ENCODE data around the gene UGT2B11.
"Not testable (repeated sequence)": the region's sequence is repeated elsewhere in the genome, so short reads cannot be mapped to it uniquely, and the experiment has no call there.

The UGT2B11 gene

DNA sequence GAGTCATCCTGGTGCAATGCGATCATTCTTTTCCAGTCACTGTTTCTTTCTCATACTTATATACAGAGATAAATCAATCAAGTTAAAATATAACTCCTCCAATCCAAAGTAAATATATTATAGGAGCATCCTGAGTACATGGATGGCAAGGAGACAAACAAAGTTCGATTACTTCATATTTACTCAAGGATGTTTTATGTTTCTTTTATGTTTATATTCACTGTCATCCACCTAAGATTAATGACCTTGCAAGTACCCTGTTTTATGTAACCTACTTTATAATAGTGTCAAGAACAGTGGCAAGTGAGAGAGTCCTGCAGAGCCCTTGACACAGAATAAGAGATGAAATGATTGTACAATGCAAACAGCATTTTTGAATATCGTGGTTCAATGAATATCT, at the start of gene UGT2B11:
UGT2B11 (minus strand) TSS at position 33 of the 400 bp plus-strand sequence; CDS start at position 7, 26 bp downstream.
- DNase-seq (ENCODE audit: low spot score), result no peak

DNA sequence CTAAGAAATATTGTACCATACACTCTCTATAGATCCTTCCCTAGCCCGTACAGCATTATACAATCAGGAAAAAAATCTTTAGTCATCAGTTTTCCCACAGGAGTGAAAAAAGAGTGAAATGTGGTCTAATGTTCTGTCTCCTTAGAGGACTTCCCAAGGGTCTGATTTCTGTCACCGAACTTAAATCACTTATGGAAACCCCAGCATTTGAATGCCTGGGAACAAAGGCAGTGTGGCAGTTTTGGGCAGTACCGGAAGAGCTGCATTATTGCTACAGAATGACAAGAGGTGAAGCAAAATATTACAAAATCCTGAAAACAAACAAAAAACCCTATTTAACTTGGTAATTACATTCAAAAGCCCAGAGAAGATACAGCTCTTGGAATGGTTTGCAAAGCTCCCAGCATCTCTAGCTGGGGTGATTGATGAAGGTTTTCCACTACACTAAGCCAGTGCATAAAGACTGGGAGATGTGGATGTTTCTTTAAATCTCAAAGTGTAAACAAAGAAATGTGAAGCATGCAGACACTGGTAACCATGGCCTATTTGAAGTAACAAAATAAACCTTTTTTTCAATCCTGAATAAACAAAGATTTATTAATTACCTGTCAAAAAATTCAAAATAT, 38.7 kb upstream of the UGT2B11 start:
- not testable (repeated sequence) for DNase-seq (ENCODE audit: low spot score)

GRCh38 chr4:69250884-69251283, 36.3 kb upstream of the UGT2B11 start:
- not testable (repeated sequence) for DNase-seq (ENCODE audit: low spot score)

GRCh38 chr4:69242562-69243240, 28.2 kb upstream of the UGT2B11 start:
- DNase-seq (ENCODE audit: low spot score), result not testable (repeated sequence)

GRCh38 chr4:69241746-69242145, 27.2 kb upstream of the UGT2B11 start:
- not testable (repeated sequence) for DNase-seq (ENCODE audit: low spot score)

DNA sequence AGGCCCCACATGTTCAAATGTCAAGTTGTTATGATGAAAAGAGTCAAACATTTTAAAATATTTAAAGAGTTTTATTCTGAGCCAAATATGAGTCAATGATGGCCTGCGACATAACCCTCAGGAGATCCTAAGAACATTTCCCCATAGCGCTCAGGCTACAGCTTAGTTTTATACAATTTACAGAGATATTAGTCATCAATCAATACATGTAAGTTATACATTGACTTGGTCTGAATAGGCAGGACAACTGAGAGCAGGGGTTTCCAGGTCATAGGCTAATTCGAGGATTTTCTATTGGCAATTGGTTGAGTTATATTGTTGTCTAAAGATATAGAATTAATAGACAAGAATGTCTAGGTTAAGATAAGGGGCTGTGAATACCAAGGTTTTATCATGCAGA, 26.2 kb upstream of the UGT2B11 start:
- not testable (repeated sequence) for DNase-seq (ENCODE audit: low spot score)

GRCh38 chr4:69239557-69240168, 25.1 kb upstream of the UGT2B11 start:
- no peak for DNase-seq (ENCODE audit: low spot score)

DNA sequence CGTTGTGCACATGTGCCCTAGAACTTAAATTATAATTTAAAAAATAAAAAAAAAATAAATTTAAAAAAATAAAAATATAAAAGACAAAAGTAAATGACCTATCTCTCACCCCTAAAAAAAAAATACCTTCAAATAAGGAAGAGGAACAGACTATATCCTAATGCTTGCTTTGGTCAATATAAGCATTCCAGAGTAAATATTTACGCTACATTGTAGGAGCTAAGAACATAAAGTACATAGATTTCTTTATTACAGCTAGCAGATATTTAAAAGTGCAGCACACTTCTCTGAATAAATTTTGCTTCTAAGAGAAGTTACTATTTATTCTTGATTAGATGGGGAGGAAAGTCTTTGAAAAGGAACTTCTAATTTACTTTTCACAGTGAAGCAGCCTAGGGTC, 24.5 kb upstream of the UGT2B11 start:
- DNase-seq (ENCODE audit: low spot score), result no peak

DNA sequence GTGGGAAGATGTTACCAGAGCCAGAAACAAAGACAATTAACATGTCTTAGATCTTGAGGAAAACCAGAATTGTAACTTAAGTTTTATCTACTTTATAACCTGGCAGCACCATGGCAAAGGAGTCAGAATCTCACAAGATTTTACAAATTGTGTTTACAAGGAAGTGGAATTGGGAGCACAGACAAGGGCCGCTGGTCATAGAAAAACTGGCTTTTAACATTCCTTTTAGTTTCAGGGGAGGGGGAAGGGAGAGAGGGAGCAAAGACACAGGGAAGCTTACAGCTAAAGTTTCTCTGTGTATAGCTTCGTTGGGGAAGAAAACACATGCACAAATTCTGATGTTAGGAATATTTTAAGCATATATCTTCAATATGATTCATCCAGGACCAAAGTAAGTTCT, 10.3 kb upstream of the UGT2B11 start:
- DNase-seq (ENCODE audit: low spot score), result no peak

DNA sequence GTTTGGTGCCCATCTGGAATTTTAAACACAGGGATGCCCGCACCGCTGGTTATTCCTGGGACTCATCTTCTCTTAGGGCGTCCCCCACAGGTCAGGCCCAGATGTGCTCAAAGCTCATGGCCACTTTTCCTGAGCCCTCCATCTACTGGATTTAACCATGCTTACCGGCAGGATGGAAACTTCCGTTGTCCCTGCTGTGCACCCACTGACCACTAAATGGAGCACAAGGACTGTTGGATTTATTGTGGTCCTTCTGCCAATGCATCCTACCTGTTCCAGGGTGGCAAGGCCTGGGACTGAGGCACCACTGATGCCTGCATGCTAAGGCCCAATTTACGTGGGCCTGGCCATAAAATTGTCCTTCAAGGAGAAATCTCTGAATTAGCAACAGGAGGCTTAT, 8.7 kb upstream of the UGT2B11 start:
- DNase-seq (ENCODE audit: low spot score), result not testable (repeated sequence)

- DNase-seq (ENCODE audit: low spot score), result not testable (repeated sequence)
Measured at GRCh38 chr4:69218491-69218890, 3.9 kb upstream of the UGT2B11 start.

- no peak for DNase-seq (ENCODE audit: low spot score)
Measured at GRCh38 chr4:69210911-69211310, 3.6 kb downstream of the UGT2B11 start.

GRCh38 chr4:69198506-69198905, 16.0 kb downstream of the UGT2B11 start:
- not testable (repeated sequence) for DNase-seq (ENCODE audit: low spot score)

GRCh38 chr4:69196209-69196965, 18.2 kb downstream of the UGT2B11 start:
- DNase-seq (ENCODE audit: low spot score), result no peak

DNA sequence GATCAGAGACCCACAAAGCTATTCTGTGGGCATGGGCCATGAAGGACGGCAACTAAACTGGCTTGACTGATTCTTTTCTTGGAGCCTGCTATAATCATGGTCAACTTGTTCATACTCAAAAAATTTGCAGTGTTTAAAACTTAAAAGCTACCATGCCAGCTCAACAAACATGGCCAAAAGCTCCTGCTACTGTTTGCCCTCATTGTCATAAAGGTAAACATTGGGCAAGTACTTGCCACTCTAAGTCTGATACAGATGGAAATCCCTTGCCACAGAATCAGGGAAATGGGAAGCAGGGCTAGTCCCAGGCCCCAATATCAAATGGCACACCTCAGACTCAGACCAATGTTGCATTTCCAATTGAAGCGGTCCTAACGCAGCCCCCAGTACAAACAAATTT, 20.4 kb downstream of the UGT2B11 start:
- DNase-seq (ENCODE audit: low spot score), result no peak

DNA sequence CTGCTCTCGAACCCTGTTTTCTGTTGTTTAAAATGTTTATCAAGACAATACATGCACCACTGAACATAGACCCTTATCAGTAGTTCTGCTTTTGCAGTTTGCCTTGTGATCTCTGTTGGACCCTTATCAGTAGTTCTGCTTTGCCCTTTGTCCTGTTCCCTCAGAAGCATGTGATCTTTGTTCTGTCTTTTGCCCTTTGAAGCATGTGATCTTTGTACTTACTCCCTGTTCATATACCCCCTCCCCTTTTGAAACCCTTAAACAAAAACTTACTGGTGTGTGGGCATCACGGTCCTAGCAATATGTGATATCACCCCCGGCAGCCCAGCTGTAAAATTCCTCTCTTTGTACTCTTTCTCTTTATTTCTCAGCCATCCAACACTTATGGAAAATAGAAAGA, 22.6 kb downstream of the UGT2B11 start:
- DNase-seq (ENCODE audit: low spot score), result not testable (repeated sequence)

GRCh38 chr4:69190621-69191020, 23.9 kb downstream of the UGT2B11 start:
- DNase-seq (ENCODE audit: low spot score), result not testable (repeated sequence)

- not testable (repeated sequence) for DNase-seq (ENCODE audit: low spot score)
Measured at GRCh38 chr4:69181519-69182169, 32.9 kb downstream of the UGT2B11 start.

DNA sequence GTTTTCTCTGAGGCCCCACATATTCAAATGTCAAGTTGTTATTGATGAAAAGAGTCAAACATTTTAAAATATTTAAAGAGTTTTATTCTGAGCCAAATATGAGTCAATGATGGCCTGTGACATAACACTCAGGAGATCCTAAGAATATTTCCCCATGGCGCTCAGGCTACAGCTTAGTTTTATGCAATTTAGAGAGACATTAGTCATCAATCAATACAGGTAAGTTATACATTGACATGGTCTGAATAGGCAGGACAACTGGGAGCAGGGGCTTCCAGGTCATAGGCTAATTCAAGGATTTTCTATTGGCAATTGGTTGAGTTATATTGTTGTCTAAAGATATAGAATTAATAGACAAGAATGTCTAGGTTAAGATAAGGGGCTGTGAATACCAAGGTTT, 34.7 kb downstream of the UGT2B11 start:
- not testable (repeated sequence) for DNase-seq (ENCODE audit: low spot score)

DNA sequence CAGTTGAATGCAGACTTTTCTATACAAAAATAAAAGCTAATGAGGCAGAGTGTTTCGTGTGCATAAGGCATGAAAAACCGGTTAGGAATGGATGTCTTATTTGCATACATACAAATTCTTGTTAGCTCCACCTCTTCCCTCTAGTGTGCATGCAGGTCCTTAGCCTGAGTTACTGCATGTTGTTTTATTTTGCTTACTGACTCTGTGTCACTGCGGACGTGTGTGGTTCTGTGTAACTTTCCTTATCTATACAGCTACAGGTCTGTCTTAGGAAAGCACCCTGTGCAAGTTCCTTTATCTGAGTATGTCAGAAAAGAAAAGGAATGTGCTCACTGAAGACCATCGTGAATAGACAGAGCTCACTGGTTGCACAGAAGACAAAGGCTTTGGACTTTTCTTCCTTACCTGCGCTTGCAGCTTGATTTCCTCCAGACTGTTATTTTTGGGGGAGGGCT, 35.8 kb downstream of the UGT2B11 start:
- DNase-seq (ENCODE audit: low spot score), result not testable (repeated sequence)

GRCh38 chr4:69170233-69171134, 44.1 kb downstream of the UGT2B11 start:
- peak; percentile 0 for DNase-seq (ENCODE audit: low spot score)
